NCI-H2107 treated with DMSO at 0.1 percent for 48 hours (cell line): ENCODE results near the gene GAGE1.
"Not testable (repeated sequence)": the region's sequence is repeated elsewhere in the genome, so short reads cannot be mapped to it uniquely, and the experiment has no call there.

Experiments
- DNase-seq: peaks from one replicate; lab custom pipeline; 2025; ENCODE audit not compliant: unreplicated experiment; lab: John Stamatoyannopoulos, UW

GAGE1 gene, protein sequence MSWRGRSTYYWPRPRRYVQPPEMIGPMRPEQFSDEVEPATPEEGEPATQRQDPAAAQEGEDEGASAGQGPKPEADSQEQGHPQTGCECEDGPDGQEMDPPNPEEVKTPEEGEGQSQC

DNA sequence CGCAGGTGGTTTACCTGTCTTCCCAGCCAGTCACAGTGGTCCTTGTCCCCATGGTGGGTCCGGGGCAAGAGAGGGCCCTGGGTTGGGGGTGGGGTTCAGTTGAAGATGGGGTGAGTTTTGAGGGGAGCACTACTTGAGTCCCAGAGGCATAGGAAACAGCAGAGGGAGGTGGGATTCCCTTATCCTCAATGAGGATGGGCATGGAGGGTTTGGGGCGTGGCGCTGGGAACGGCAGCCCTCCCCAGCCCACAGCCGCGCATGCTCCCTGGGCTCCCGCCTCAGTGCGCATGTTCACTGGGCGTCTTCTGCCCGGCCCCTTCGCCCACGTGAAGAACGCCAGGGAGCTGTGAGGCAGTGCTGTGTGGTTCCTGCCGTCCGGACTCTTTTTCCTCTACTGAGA is at the start of gene GAGE1:
Gene GAGE1 (plus strand): TSS at position 301 of the 400 bp plus-strand sequence. CDS start 1,155 bp downstream, outside the sequence.
- DNase-seq = not testable (repeated sequence)

GRCh38 chrX:49550989-49551388 is 47.8 kb upstream of the GAGE1 start, which contains the start of gene GAGE12E:
TSS of gene GAGE12E (plus strand) at chrX:49551289. CDS start at chrX:49552444, 1,155 bp downstream.
- not testable (repeated sequence) for DNase-seq

DNA sequence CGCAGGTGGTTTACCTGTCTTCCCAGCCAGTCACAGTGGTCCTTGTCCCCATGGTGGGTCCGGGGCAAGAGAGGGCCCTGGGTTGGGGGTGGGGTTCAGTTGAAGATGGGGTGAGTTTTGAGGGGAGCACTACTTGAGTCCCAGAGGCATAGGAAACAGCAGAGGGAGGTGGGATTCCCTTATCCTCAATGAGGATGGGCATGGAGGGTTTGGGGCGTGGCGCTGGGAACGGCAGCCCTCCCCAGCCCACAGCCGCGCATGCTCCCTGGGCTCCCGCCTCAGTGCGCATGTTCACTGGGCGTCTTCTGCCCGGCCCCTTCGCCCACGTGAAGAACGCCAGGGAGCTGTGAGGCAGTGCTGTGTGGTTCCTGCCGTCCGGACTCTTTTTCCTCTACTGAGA is 38.3 kb upstream of the GAGE1 start, which contains the start of gene GAGE12F:
Gene GAGE12F (plus strand): TSS at position 301 of the 400 bp plus-strand sequence. CDS start 1,155 bp downstream, outside the sequence.
- not testable (repeated sequence) for DNase-seq

- DNase-seq = not testable (repeated sequence)
Measured at GRCh38 chrX:49568728-49569127, 30.1 kb upstream of the GAGE1 start.

DNA sequence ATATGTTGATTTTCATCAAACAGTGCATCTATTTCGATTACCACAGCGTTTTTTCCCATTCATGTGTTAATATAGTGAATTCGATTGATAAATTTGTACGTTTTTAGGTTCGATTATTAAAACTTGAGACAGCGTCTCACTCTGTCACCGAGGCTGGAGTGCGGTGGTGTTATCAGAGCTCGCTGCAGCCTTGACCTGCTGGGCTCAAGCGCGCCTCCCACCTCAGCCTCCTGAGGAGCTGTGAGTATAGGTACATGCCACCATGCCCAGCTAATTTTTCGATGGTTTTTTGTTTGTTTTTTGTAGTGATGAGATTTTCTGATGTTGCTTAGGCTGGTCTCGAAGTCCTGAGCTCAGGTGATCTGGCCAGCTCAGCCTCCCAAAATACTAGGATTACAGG is 29.7 kb upstream of the GAGE1 start:
- DNase-seq = not testable (repeated sequence)

GRCh38 chrX:49570100-49570499 is 28.7 kb upstream of the GAGE1 start, which contains the start of gene GAGE12G:
TSS of gene GAGE12G (plus strand) at chrX:49570400. CDS start at chrX:49571555, 1,155 bp downstream.
- not testable (repeated sequence) for DNase-seq

- not testable (repeated sequence) for DNase-seq
Measured at GRCh38 chrX:49579649-49580048, 19.2 kb upstream of the GAGE1 start, which contains the start of gene GAGE12H. TSS of gene GAGE12H (plus strand) at chrX:49579949. CDS start at chrX:49581104, 1,155 bp downstream.

- DNase-seq = not testable (repeated sequence)
Measured at GRCh38 chrX:49589196-49589595, 9.6 kb upstream of the GAGE1 start, which contains the start of gene GAGE2A. TSS of gene GAGE2A (plus strand) at chrX:49589496. CDS start at chrX:49590651, 1,155 bp downstream.

DNA sequence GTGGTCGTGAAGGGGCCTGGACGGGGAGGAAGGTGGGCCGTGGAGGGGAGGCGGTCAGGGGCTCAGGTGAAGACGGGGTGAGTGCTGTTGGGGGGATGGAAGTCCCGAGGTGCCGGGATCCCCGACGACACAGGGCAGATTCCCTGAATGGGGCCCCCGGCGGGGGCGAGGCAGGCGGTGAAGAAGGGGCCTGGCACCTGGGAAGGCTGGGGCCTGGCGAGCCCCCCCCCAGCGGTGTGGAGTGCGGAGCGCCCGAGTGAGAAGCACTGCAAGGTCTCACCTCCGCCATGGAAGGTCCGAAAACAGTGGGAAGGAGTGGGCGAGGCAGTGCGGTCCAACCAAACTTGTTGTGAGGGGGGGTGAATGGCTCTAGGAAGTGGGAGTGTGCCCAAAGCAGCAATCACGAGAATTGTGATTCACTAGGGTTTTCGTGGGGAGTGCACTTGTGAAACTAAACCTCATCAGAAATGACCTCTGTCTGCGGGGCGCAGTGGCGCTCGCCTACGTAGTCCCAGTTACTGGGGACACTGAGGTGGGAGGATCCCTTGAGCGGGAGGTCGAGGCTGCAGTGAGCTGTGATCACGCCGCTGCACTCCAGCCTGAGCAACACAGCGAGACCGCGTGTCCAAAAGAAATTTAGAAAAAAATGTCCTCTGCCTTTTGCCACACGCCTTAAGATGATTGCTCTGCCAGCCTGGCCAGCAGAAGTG is 8.9 kb upstream of the GAGE1 start:
- not testable (repeated sequence) for DNase-seq

DNA sequence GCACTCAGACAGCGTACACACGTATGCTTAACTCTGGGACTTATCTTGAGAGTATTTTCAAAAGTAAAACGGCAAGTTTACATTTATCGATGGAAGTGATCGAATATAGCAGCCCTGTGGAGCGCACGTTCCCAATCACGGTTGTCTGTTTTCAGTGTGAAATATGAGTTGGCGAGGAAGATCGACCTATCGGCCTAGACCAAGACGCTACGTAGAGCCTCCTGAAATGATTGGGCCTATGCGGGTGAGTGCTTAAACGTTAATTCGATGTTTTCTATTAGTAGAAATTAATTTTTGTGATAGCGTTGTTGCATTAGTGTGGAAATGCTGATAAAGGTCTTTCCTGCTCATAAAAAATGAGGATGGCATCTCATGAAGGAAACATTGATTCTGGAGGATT is 8.3 kb upstream of the GAGE1 start:
- not testable (repeated sequence) for DNase-seq

- no peak for DNase-seq
Measured at GRCh38 chrX:49610718-49611310, 12.0 kb downstream of the GAGE1 start.

- no peak for DNase-seq
Measured at GRCh38 chrX:49618574-49618973, 19.8 kb downstream of the GAGE1 start.

DNA sequence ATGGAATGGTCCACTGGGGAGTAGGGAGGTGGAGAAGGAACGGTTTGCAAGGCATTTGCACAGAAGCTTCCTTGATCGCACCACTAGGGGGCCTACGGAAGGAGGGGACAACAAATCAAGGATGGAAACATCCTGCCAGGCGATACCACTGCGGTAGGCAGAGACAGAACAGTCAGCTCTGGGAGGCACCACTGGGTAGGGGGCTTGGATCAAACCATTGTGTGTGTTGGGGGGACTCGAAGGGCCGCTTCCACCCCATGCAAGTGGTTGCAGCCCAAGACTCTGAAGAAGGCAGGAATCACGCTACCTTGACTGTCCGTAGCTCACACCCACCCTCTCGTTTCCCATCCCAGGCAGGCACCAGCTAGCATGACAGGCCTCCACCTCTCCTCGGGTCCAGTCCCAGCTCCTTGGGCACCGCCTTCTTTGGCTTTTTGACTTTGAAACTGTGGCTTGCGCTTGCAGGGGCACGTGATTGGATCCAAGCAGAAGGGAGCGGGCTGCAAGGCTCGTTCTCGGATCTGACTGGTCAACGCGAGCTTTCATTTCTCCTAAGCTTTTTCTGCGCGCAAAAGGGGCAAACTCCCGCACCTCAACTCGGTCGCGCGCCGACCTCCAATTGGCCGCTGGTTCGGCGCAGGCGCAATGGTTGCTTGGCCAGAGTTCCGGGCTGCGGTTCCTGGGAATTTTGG is 28.4 kb downstream of the GAGE1 start:
- no peak for DNase-seq

GRCh38 chrX:49644991-49645637 is 46.3 kb downstream of the GAGE1 start:
- no peak for DNase-seq

GRCh38 chrX:49656533-49656932 is 57.7 kb downstream of the GAGE1 start:
- DNase-seq = no peak
